GM23338 (cell line): ENCODE results near the gene DMWD. TPM values are rescaled to one million over a fixed set of nuclear protein-coding genes. Genes with fewer than 3 reads are reported as not detected.

Source experiments
- ATAC-seq: fragments of 200-7000 bp; cut with Tn5 transposase; 3 replicates; pipeline ENCODE4 v1.9.1; 2020
- DNase-seq: peaks from one replicate; pipeline ENCODE4 v3.0.0-alpha.2; 2015; ENCODE audit warnings: low spot score
- H2AFZ ChIP-seq: fragments of 200-600 bp; sonication (generic); 2 replicates; pipeline ENCODE4 v1.8.0; 2016; ENCODE audit warnings: antibody characterized with exemption, mild to moderate bottlenecking, moderate library complexity
- H3F3A ChIP-seq: fragments of 200-600 bp; sonication (generic); replicated peaks from 2 replicates; pipeline ENCODE4 v1.8.0; 2017; ENCODE audit warnings: antibody characterized with exemption, mixed run types, low read depth
- H3K27ac ChIP-seq: fragments of 200-600 bp; sonication (generic); 2 replicates; pipeline ENCODE4 v1.6.1; 2016; ENCODE audit warnings: low read depth
- H3K27me3 ChIP-seq: fragments of 200-600 bp; sonication (generic); 2 replicates; pipeline ENCODE4 v1.8.0; 2016; ENCODE audit warnings: mild to moderate bottlenecking, mixed run types, moderate library complexity; ENCODE audit not compliant: insufficient read depth
- H3K36me3 ChIP-seq: fragments of 200-600 bp; sonication (generic); 2 replicates; pipeline ENCODE4 v1.8.0; 2016; ENCODE audit warnings: mild to moderate bottlenecking; ENCODE audit not compliant: insufficient read depth
- H3K4me1 ChIP-seq: fragments of 200-600 bp; sonication (generic); 2 replicates; pipeline ENCODE4 v1.8.0; 2016; ENCODE audit warnings: mild to moderate bottlenecking, moderate library complexity; ENCODE audit not compliant: insufficient read depth
- H3K4me2 ChIP-seq: fragments of 200-600 bp; sonication (generic); 2 replicates; pipeline ENCODE4 v1.7.1; 2017; ENCODE audit warnings: mixed run types
- H3K4me3 ChIP-seq: fragments of 200-600 bp; sonication (generic); 2 replicates; pipeline ENCODE4 v1.6.1; 2016; ENCODE audit warnings: mixed run types
- H3K79me2 ChIP-seq: fragments of 200-600 bp; sonication (generic); replicated peaks from 2 replicates; pipeline ENCODE4 v1.8.0; 2017; ENCODE audit warnings: mild to moderate bottlenecking; ENCODE audit not compliant: insufficient read depth
- H3K9me2 ChIP-seq: fragments of 200-600 bp; sonication (generic); 2 replicates; pipeline ENCODE4 v1.8.0; 2017; ENCODE audit not compliant: insufficient read depth
- H4K20me1 ChIP-seq: fragments of 200-600 bp; sonication (generic); replicated peaks from 2 replicates; pipeline ENCODE4 v1.8.0; 2017; ENCODE audit warnings: mild to moderate bottlenecking; ENCODE audit not compliant: insufficient read depth
- H3K27ac Mint-ChIP-seq: 2 replicates; pipeline ENCODE4 v1.8.0; 2020; ENCODE audit warnings: inconsistent platforms, mild to moderate bottlenecking, moderate library complexity, mixed read lengths
- H3K27me3 Mint-ChIP-seq: 3 replicates; pipeline ENCODE4 v1.8.0; 2022; ENCODE audit warnings: low read depth, mild to moderate bottlenecking, moderate library complexity, mixed read lengths, inconsistent platforms; ENCODE audit not compliant: insufficient read depth, poor library complexity
- H3K36me3 Mint-ChIP-seq: 3 replicates; pipeline ENCODE4 v1.8.0; 2021; ENCODE audit warnings: low read depth, mild to moderate bottlenecking, inconsistent platforms, moderate library complexity, mixed read lengths
- H3K4me1 Mint-ChIP-seq: 3 replicates; pipeline ENCODE4 v1.8.0; 2020; ENCODE audit warnings: mild to moderate bottlenecking, inconsistent platforms, mixed read lengths
- H3K4me3 Mint-ChIP-seq: 3 replicates; pipeline ENCODE4 v1.8.0; 2021; ENCODE audit warnings: moderate library complexity, mild to moderate bottlenecking, inconsistent platforms, mixed read lengths
- H3K9me3 Mint-ChIP-seq: 3 replicates; pipeline ENCODE4 v1.8.0; 2020; ENCODE audit warnings: moderate library complexity, mild to moderate bottlenecking, inconsistent platforms, mixed read lengths
- CREB1 ChIP-seq: fragments of 250-450 bp; sonication (Bioruptor Pico); IDR thresholded peaks from 2 replicates; pipeline ENCODE4 v1.5.0; 2020; ENCODE audit warnings: low read depth, mild to moderate bottlenecking, moderate library complexity
- EZH2 ChIP-seq: fragments of 200-600 bp; sonication (generic); IDR thresholded peaks from one replicate; pipeline ENCODE4 v1.8.0; 2017; ENCODE audit warnings: antibody characterized with exemption, mild to moderate bottlenecking, low read depth; ENCODE audit not compliant: unreplicated experiment
- EZH2phosphoT487 ChIP-seq: fragments of 200-600 bp; sonication (generic); IDR thresholded peaks from one replicate; pipeline ENCODE4 v1.8.1; 2018; ENCODE audit warnings: antibody characterized with exemption; ENCODE audit not compliant: unreplicated experiment
- JUNB ChIP-seq: IDR thresholded peaks from one replicate; pipeline ENCODE4 v1.6.1; 2016; ENCODE audit warnings: antibody characterized with exemption; ENCODE audit not compliant: unreplicated experiment
- NANOG ChIP-seq: IDR thresholded peaks from 2 replicates; pipeline ENCODE4 v1.6.1; 2016; ENCODE audit warnings: antibody characterized with exemption, borderline replicate concordance
- POLR2AphosphoS5 ChIP-seq: IDR thresholded peaks from 2 replicates; pipeline ENCODE4 v1.6.1; 2016; ENCODE audit warnings: antibody characterized with exemption, low read depth
- STAT1 ChIP-seq: IDR thresholded peaks from one replicate; pipeline ENCODE4 v1.6.1; 2016; ENCODE audit warnings: antibody characterized with exemption; ENCODE audit not compliant: unreplicated experiment
- polyA plus RNA-seq: library from polyadenylated mRNA; unstranded; fragments of >200 nt; fragmentation: Nextera tagmentation; extraction: Ambion mirVana; gene quantifications from 2 replicates; pipeline ENCODE4 v1.2.1, GENCODE V29; 2016
- total RNA-seq: library from RNA; depleted of rRNA; stranded (reverse); fragments of >200 nt; shearing (Covaris generic); gene quantifications from 2 replicates; pipeline ENCODE4 v1.2.3, GENCODE V29; 2014
- TF ChIP-seq, protein P1 (sequence below): fragments of 250-450 bp; sonication (Bioruptor Pico); IDR thresholded peaks from 2 replicates; pipeline ENCODE4 v1.5.0; 2020; ENCODE audit warnings: mild to moderate bottlenecking, moderate library complexity
- TF ChIP-seq, protein P2 (sequence below), 2 experiments: fragments of 200-600 bp in 1 of 2; sonication (generic) in 1 of 2; conservative IDR thresholded peaks; 2 replicates each; pipeline versions ENCODE4 v1.5.1 to v1.6.1; 2016 to 2017; ENCODE audit warnings: antibody characterized with exemption in 2 of 2, low read depth in 2 of 2, mild to moderate bottlenecking in 2 of 2, moderate library complexity in 1 of 2
- TF ChIP-seq, protein P3 (sequence below): IDR thresholded peaks from 2 replicates; pipeline ENCODE4 v1.6.1; 2016; ENCODE audit warnings: antibody characterized with exemption

DMWD gene
- total and polyA plus RNA-seq, 2 experiments from 2014 or later = 12.1 to 45.6 TPM

DNA sequence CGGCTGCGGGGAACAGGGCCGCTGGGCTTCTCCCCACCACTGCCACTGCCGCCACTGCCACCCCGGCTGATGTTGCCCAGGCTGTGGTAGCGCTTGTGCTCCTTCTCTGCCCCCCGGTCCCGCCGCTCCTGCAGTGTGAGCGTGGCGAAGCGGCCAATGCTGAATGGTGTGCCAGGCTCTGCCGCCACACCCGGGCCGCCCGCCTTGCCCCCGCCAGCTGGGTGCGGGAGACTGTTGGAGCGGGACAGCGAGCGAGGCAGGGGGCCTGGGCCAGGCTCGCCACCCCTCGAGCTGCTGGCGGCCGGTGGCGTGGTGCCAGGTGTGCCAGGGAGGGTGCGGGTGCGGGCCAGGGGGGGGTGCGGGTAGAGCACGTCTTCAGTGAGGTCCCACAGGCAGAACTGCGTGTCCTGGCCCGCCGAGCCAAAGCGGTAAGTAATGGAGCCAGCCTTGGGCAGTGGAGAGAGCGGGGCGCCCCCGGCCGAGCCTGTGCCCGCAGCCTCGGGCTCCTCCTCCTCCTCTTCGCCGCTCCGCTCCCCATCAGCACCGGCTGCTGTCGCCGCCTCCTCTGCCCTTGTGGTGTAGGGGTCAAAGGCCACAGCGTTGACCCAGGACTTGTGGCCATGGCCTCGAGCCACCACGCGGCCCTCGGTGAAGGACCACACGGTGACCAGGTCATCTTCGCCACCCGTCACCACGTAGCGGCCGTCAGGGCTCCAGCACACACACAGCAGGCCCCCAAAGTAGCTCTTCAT lies 6.7 kb downstream of the DMWD start:
- DNase-seq (no peak), ATAC-seq (no peak)
- Histone ChIP-seq H2AFZ (no peak overlapping the region), H3K9me2 (no peaks in the 10 kb centered on the region), H3K4me2 (no peak overlapping the region), H3K4me1 (peaks cover 16% of the 10 kb centered on the region), H4K20me1 (peaks cover 11% of the 10 kb centered on the region; the same call in 1 of the 2 replicates), H3K27me3 (no peaks in the 10 kb centered on the region), H3F3A (peaks cover 5% of the 10 kb centered on the region; the same call in 1 of the 2 replicates), H3K4me3 (no peak overlapping the region), H3K79me2 (peaks cover 5% of the 10 kb centered on the region), H3K27ac (no peak overlapping the region), H3K36me3 (peaks cover 6% of the 10 kb centered on the region; the same call in 1 of the 2 replicates)
- H3K27ac Mint-ChIP-seq = no peak overlapping the region
- peaks cover 18% of the 10 kb centered on the region for H3K4me1 Mint-ChIP-seq
- H3K27me3 Mint-ChIP-seq = peaks cover 16% of the 10 kb centered on the region
- no peak for TF ChIP-seq CREB1 (CRISPR knock-in tag)
- no peak for TF ChIP-seq NANOG
- no peak for TF ChIP-seq POLR2AphosphoS5
- TF ChIP-seq EZH2phosphoT487 = no peak
- TF ChIP-seq, protein P1, sequence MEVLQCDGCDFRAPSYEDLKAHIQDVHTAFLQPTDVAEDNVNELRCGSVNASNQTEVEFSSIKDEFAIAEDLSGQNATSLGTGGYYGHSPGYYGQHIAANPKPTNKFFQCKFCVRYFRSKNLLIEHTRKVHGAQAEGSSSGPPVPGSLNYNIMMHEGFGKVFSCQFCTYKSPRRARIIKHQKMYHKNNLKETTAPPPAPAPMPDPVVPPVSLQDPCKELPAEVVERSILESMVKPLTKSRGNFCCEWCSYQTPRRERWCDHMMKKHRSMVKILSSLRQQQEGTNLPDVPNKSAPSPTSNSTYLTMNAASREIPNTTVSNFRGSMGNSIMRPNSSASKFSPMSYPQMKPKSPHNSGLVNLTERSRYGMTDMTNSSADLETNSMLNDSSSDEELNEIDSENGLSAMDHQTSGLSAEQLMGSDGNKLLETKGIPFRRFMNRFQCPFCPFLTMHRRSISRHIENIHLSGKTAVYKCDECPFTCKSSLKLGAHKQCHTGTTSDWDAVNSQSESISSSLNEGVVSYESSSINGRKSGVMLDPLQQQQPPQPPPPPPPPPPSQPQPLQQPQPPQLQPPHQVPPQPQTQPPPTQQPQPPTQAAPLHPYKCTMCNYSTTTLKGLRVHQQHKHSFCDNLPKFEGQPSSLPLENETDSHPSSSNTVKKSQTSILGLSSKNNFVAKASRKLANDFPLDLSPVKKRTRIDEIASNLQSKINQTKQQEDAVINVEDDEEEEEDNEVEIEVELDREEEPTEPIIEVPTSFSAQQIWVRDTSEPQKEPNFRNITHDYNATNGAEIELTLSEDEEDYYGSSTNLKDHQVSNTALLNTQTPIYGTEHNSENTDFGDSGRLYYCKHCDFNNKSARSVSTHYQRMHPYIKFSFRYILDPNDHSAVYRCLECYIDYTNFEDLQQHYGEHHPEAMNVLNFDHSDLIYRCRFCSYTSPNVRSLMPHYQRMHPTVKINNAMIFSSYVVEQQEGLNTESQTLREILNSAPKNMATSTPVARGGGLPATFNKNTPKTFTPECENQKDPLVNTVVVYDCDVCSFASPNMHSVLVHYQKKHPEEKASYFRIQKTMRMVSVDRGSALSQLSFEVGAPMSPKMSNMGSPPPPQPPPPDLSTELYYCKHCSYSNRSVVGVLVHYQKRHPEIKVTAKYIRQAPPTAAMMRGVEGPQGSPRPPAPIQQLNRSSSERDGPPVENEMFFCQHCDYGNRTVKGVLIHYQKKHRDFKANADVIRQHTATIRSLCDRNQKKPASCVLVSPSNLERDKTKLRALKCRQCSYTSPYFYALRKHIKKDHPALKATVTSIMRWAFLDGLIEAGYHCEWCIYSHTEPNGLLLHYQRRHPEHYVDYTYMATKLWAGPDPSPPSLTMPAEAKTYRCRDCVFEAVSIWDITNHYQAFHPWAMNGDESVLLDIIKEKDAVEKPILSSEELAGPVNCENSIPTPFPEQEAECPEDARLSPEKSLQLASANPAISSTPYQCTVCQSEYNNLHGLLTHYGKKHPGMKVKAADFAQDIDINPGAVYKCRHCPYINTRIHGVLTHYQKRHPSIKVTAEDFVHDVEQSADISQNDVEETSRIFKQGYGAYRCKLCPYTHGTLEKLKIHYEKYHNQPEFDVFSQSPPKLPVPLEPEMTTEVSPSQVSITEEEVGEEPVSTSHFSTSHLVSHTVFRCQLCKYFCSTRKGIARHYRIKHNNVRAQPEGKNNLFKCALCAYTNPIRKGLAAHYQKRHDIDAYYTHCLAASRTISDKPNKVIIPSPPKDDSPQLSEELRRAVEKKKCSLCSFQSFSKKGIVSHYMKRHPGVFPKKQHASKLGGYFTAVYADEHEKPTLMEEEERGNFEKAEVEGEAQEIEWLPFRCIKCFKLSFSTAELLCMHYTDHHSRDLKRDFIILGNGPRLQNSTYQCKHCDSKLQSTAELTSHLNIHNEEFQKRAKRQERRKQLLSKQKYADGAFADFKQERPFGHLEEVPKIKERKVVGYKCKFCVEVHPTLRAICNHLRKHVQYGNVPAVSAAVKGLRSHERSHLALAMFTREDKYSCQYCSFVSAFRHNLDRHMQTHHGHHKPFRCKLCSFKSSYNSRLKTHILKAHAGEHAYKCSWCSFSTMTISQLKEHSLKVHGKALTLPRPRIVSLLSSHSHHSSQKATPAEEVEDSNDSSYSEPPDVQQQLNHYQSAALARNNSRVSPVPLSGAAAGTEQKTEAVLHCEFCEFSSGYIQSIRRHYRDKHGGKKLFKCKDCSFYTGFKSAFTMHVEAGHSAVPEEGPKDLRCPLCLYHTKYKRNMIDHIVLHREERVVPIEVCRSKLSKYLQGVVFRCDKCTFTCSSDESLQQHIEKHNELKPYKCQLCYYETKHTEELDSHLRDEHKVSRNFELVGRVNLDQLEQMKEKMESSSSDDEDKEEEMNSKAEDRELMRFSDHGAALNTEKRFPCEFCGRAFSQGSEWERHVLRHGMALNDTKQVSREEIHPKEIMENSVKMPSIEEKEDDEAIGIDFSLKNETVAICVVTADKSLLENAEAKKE (CRISPR knock-in tag) = no peak
- no peak for TF ChIP-seq EZH2
- TF ChIP-seq, protein P2, sequence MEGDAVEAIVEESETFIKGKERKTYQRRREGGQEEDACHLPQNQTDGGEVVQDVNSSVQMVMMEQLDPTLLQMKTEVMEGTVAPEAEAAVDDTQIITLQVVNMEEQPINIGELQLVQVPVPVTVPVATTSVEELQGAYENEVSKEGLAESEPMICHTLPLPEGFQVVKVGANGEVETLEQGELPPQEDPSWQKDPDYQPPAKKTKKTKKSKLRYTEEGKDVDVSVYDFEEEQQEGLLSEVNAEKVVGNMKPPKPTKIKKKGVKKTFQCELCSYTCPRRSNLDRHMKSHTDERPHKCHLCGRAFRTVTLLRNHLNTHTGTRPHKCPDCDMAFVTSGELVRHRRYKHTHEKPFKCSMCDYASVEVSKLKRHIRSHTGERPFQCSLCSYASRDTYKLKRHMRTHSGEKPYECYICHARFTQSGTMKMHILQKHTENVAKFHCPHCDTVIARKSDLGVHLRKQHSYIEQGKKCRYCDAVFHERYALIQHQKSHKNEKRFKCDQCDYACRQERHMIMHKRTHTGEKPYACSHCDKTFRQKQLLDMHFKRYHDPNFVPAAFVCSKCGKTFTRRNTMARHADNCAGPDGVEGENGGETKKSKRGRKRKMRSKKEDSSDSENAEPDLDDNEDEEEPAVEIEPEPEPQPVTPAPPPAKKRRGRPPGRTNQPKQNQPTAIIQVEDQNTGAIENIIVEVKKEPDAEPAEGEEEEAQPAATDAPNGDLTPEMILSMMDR (conservative IDR thresholded peaks at IDR 0.05; ENCODE audit: low read depth in 2 of 2) = no peak
- no peak for TF ChIP-seq JUNB
- no peak for TF ChIP-seq STAT1
- TF ChIP-seq, protein P3, sequence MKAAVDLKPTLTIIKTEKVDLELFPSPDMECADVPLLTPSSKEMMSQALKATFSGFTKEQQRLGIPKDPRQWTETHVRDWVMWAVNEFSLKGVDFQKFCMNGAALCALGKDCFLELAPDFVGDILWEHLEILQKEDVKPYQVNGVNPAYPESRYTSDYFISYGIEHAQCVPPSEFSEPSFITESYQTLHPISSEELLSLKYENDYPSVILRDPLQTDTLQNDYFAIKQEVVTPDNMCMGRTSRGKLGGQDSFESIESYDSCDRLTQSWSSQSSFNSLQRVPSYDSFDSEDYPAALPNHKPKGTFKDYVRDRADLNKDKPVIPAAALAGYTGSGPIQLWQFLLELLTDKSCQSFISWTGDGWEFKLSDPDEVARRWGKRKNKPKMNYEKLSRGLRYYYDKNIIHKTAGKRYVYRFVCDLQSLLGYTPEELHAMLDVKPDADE = no peak
- H3K4me3 Mint-ChIP-seq = no peak overlapping the region
- no peaks in the 10 kb centered on the region; the same call in 2 of the 3 replicates for H3K9me3 Mint-ChIP-seq
- H3K36me3 Mint-ChIP-seq = peaks cover 42% of the 10 kb centered on the region
